GM19099 (cell line): ENCODE results near the gene ALOX5AP.

Experiments used
- POLR2A ChIP-seq: IDR thresholded peaks from 3 replicates; pipeline ENCODE4 v1.6.1; 2011; ENCODE audit warnings: low read depth; ENCODE audit not compliant: insufficient read length; ENCODE audit errors: extremely low read depth

The ALOX5AP gene

DNA sequence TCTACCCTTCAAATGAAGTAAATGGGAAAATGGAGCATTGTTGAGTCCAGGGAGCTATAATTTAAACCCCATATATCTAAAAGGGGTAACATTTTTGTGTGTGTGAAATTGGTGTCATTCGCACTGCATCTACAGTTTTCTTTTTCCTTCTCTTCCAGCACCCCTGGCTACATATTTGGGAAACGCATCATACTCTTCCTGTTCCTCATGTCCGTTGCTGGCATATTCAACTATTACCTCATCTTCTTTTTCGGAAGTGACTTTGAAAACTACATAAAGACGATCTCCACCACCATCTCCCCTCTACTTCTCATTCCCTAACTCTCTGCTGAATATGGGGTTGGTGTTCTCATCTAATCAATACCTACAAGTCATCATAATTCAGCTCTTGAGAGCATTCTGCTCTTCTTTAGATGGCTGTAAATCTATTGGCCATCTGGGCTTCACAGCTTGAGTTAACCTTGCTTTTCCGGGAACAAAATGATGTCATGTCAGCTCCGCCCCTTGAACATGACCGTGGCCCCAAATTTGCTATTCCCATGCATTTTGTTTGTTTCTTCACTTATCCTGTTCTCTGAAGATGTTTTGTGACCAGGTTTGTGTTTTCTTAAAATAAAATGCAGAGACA is 28.6 kb downstream of the ALOX5AP start:
- no peak for TF ChIP-seq POLR2A

GRCh38 chr13:30766231-30766630 is 30.9 kb downstream of the ALOX5AP start:
- TF ChIP-seq POLR2A = no peak

- TF ChIP-seq POLR2A = no peak
Measured at GRCh38 chr13:30770929-30771328, 35.6 kb downstream of the ALOX5AP start.

DNA sequence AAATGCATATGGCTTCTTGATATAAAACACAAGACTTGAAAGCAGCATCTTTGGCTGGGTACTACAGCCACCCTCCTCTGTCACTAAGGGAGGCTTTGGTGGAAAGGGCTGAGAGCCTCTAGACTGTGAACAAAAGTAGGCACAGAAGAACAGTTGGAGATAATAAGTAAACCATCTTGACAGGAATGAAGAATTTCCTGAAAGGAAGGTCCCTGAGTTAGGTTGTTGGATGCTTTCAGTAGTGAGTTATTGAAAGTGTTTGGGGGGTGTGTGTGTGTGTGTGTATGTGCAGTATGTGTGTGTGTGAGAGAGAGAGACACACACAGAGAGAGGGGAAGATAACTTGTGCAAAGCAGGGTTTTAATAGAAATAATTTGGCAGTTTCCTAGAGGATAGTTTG is 38.2 kb downstream of the ALOX5AP start:
- TF ChIP-seq POLR2A = no peak

- TF ChIP-seq POLR2A = no peak
Measured at GRCh38 chr13:30774214-30774730, 38.9 kb downstream of the ALOX5AP start.

DNA sequence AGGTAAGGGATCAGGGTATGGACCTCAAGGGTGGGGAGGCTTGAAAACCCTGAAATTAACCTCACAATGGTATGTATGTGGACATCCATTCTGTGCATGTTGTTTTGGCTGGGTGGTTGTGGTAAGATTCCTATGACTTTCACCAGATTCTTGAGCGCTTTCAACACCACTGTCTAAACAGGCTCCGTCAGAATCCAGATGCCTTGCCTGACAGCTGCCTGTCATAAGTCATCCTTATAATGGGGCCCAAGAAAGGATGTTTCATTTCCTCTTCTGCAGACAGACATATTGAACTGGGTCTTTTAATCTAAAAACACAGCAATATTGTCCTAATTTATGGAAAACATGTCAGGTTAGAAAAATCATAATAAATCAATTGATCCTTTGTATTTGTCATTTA is 41.3 kb downstream of the ALOX5AP start:
- no peak for TF ChIP-seq POLR2A

GRCh38 chr13:30779016-30779415 is 43.7 kb downstream of the ALOX5AP start:
- TF ChIP-seq POLR2A = no peak

DNA sequence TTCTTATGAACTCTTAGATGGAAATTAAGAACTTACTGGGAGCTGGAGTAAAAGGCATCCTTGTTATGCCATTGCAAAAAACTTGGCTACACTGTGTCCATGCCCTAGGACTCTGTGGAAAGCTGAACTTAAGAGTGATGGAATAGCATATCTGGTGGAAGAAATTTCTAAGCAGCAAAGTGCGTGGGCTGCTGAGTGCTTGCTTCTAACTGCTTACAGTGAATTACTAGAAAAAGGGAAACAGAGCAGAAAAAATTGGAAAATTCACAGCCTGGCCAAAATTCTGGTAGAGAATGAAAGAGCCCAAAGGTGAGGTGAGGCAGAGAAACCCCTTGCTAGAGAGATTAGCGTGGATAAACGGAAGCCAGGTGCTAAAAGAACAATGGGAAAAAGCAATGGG is 44.3 kb downstream of the ALOX5AP start:
- no peak for TF ChIP-seq POLR2A

- no peak for TF ChIP-seq POLR2A
Measured at GRCh38 chr13:30780338-30780981, 45.1 kb downstream of the ALOX5AP start.

- TF ChIP-seq POLR2A = no peak
Measured at GRCh38 chr13:30785191-30785850, 50.0 kb downstream of the ALOX5AP start.

GRCh38 chr13:30786648-30787047 is 51.3 kb downstream of the ALOX5AP start:
- no peak for TF ChIP-seq POLR2A

- TF ChIP-seq POLR2A = no peak
Measured at GRCh38 chr13:30787738-30788525, 52.6 kb downstream of the ALOX5AP start.

- no peak for TF ChIP-seq POLR2A
Measured at GRCh38 chr13:30789166-30789862, 54.0 kb downstream of the ALOX5AP start.

DNA sequence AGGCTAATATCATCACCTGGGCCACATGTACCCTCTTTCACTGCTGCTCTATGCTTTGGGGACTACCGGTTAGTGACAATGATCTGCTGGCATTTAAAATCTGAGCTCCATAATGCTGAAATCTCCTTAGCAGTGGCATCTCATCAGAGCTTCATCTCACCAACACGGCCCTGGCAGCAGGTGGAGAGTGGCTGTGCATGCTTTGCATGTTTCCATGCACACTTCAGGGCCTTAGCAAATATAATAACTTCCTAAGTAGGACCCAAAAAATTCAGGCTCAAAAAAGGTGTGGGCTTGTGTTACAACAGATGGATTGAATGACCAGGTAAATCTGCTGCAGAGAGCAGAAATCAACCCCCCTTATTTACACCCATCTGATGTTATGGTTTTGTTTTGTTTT is 55.2 kb downstream of the ALOX5AP start:
- no peak for TF ChIP-seq POLR2A
